ENCODE data around the gene MISP.

The MISP gene

DNA sequence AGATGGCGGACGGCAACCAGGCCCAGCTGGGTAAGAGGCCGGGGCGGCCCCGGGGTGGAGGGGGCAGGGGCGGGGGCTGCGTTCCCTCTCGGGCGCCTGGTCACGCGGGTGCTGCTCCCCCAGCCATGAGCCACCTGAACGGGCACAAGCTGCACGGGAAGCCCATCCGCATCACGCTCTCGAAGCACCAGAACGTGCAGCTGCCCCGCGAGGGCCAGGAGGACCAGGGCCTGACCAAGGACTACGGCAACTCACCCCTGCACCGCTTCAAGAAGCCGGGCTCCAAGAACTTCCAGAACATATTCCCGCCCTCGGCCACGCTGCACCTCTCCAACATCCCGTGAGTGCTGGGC, 57.5 kb downstream of the MISP start:
- no peak for DNase-seq (ENCODE audit: low read depth in 3 of 3)

DNA sequence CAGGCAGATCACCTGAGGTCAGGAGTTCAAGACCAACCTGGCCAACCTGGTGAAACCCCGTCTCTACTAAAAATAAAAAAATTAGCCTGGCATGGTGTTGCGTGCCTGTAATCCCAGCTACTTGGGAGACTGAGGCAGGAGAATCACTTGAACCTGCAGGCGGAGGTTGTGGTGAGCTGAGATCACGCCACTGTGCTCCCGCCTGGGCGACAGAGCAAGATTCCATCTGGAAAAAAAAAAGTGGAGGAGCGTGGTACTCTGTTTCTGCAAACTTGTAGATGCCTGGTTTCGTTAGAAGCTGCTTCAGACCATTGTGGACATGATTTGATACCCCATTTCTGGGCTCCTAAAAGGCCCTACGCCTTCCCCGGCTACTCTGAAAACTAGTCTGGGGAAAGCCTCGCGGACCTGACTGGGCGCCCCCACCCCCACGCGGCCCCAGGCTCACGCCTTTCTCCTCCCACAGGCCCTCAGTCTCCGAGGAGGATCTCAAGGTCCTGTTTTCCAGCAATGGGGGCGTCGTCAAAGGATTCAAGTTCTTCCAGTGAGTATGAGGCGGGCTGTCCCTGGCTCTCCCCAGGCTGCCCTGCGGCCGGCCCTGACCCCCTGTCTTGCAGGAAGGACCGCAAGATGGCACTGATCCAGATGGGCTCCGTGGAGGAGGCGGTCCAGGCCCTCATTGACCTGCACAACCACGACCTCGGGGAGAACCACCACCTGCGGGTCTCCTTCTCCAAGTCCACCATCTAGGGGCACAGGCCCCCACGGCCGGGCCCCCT, 59.4 kb downstream of the MISP start:
- no peak for DNase-seq (ENCODE audit: low read depth in 3 of 3)

DNA sequence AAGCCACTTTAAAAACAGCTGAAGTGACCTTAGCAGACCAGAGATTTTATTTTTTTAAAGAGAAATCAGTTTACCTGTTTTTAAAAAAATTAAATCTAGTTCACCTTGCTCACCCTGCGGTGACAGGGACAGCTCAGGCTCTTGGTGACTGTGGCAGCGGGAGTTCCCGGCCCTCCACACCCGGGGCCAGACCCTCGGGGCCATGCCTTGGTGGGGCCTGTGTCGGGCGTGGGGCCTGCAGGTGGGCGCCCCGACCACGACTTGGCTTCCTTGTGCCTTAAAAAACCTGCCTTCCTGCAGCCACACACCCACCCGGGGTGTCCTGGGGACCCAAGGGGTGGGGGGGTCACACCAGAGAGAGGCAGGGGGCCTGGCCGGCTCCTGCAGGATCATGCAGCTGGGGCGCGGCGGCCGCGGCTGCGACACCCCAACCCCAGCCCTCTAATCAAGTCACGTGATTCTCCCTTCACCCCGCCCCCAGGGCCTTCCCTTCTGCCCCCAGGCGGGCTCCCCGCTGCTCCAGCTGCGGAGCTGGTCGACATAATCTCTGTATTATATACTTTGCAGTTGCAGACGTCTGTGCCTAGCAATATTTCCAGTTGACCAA, 60.1 kb downstream of the MISP start:
- no peak for DNase-seq (ENCODE audit: low read depth in 3 of 3)

DNA sequence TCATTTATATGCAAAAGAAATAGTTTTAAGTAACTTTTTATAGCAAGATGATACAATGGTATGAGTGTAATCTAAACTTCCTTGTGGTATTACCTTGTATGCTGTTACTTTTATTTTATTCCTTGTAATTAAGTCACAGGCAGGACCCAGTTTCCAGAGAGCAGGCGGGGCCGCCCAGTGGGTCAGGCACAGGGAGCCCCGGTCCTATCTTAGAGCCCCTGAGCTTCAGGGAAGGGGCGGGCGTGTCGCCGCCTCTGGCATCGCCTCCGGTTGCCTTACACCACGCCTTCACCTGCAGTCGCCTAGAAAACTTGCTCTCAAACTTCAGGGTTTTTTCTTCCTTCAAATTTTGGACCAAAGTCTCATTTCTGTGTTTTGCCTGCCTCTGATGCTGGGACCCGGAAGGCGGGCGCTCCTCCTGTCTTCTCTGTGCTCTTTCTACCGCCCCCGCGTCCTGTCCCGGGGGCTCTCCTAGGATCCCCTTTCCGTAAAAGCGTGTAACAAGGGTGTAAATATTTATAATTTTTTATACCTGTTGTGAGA, 60.7 kb downstream of the MISP start:
- DNase-seq (ENCODE audit: low read depth in 3 of 3) = no peak

DNA sequence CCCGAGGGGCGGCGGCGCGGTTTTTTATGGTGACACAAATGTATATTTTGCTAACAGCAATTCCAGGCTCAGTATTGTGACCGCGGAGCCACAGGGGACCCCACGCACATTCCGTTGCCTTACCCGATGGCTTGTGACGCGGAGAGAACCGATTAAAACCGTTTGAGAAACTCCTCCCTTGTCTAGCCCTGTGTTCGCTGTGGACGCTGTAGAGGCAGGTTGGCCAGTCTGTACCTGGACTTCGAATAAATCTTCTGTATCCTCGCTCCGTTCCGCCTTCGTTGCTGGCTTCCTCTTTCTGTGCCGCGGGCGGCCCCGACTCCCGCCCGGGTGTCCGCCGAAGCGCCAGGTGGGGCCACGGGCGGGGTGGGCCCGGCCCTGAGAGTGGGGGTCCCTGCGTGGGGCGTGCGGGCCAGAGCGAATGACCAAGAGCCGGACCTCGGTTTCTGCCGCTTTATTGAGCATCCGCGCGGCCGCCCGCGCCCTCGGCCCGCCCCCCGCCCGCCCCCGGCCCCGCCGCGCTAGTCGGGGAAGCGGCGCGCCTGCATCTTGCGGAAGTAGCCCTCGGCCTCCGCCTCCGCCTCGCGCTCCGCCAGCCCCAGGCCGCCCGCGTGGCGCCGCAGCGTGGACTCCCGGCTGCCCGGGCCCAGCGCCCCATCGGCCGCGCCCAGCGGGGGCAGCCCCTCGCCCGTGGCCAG, 61.3 kb downstream of the MISP start:
- DNase-seq (ENCODE audit: low read depth in 3 of 3) = no peak

DNA sequence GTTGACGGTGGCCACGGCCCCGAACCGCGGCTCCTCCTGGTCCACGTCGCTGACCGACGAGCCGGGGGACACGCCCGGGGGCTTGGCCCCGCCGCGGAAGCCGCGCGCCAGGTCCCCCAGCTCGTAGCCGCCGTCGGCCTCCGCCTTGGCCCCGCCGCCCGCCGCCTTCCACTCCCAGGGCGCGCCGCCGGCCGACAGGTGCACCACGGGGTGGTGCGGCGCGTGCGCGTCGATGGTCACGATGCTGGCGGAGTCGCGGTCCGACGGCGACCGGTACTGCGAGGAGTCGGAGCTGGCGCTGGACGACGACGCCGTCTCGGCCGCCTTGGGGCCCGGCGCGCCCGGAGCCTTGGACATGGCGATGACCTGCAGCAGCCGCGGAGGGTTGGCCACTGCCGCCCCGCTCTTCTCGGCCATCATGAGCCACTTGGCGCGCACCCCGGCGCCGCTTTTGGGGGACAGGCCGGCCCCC, 61.9 kb downstream of the MISP start:
- DNase-seq (ENCODE audit: low read depth in 3 of 3) = no peak

DNA sequence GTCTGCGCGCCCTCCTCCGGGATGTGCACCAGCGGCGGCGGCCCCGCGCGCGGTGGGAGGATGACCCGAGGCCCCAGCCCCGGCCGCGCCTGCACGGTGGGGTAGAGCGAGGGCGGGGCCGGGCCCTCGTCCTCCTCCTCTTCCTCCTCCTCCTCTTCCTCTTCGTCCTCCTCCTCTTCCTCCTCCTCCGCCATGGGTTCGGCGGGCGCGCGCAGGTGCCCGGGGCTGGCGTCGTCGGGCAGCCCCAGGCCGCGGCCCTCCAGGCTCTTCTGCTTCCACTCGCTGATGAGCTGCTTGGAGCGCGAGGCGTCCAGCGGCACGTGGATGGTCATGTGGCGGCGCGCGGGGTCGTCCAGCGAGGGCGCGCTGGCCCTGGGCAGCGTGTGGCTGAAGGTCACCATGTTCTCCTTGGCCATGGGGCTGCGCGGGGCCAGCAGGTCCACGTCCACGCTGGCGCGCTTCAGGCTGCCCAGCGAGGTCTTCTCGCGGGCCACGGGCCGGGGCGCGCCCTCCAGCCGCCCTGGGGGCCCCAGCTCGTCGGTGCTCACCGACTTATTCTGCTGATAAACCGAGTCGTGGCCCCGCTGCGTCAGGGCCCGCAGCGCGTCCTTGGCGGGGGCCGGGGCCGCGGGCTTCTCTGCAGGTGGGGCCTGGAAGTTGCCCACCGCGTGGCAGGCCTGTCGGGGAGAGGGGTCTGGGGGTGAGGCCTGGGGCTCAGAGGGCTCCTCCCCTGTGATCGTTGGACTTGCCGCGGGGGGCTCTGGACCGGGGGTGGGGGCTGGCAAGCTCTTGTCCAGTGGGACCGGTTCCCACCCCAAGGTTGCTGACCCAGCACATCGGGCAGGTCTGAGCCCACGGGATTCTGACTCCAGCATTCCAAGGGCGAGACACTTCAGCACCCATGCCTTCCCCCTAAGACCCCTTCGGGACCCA, 62.6 kb downstream of the MISP start:
- DNase-seq (ENCODE audit: low read depth in 3 of 3) = no peak

Measured in stimulated activated CD4-positive, alpha-beta T cell treated with anti-CD3 and anti-CD28 coated beads, TNF-alpha, amount 100 ng/mL, for 4 hours (primary cell).